Inflammatory macrophage treated with lipopolysaccharide for 1 hour (primary cell): ENCODE results near the gene SELENOO.
A peak's percentile ranks its signal among the peaks of the same experiment; 100 is the strongest.
"Not testable (repeated sequence)": the region's sequence is repeated elsewhere in the genome, so short reads cannot be mapped to it uniquely, and the experiment has no call there.

Experiments
- DNase-seq, 2 donors: peaks; one replicate each; pipeline ENCODE4 v3.0.0-alpha.2; 2020 to 2022

The SELENOO gene

DNA sequence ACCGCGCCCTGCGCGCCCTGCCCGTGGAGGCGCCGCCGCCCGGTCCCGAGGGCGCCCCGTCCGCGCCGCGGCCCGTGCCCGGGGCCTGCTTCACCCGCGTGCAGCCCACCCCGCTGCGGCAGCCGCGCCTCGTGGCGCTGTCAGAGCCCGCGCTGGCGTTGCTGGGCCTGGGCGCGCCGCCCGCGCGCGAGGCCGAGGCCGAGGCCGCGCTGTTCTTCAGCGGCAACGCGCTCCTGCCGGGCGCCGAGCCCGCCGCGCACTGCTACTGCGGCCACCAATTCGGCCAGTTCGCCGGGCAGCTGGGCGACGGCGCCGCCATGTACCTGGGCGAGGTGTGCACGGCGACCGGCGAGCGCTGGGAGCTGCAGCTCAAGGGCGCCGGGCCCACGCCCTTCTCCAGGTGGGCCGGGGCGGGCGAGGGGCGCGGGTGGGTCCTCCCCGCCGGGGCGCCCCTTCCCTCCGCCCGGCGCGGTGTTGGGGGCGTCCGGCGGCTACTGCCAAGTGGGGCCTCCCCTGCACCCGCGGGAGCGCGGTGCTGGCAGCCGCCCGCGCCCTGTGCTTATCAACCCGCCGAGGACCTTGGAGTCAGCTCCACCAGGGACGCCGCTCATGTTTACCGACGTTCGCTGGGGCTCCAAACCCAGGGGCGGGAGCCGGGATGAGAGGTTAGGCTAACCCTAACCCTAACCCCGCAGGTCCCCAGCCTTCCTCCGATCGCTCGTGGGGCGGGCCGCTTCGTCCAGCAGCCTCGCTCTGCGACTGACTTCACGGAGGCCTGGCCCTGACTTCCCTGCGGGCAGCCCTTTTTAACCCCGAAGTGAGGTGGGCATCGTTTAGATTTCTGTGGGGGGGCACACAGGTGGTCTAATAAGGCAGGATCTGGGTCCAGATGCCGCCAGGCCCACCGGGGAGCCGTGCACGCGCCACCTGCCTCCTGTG is 649 bp downstream of the SELENOO start:
- peak in 1 of 2 donors; percentile 7 for DNase-seq

DNA sequence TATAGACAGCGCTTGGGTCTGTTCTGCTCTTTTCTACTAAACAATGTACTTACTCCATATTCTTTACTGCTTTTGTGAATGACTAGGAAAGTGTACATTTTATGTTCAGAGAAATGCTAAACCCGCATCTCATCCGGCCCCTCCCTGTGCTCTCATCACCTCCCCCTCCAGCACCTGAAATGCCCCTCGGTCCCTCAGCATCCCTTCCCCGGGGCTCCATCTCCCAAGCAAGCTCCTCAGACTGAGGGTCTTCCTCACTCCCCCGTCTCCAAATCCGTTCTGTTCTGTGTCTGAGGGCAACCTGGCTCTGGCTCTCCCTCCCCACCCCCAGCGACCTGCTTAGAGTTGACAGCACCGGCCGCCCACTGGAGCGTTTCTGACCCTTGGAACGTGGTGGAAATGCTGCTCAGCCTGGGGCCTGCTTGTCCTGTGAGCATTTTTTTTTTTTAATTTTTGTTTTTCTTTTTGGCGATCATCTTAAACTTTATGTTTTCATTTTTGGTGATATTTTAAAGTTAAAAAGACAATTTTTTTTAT is 1.4 kb downstream of the SELENOO start:
- DNase-seq = no peak

- no peak for DNase-seq
These were observed 2.5 kb downstream of the SELENOO start for GRCh38 chr22:50203288-50203687.

DNA sequence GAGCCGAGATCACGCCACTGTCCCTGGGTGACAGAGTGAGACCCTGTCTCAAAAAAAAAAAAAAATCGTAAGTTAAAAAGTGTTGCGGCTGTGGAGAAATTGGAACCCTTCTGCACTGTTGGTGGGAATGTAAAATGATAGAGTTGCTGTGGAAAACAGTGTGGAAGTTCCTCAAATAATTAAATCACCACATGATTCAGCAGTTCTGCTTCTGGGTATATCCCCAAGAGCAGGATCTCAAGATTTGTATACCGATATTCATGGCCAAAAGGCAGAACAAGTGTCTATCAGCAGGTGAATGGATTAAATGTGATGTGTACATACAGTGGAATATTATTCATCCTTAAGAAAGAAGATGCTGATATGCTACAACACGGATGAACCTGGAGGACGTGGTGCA is 3.8 kb downstream of the SELENOO start:
- peak; percentile 55 to 56 for DNase-seq

DNA sequence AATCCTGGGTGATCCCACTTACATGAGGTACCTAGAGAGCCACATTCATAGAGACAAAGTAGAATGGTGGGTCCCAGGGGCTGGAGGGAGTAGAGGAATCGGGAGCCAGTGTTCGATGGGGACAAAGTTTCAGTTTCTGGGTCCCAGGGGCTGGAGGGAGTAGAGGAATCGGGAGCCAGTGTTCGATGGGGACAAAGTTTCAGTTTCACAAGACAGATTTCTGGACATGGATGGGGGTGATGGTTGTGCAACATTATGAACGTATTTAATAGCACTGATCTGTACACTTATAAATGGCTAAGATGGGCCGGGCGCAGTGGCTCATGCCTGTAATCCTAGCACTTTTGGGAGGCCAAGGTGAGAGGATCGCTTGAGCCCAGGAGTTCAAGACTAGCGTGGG is 4.2 kb downstream of the SELENOO start:
- DNase-seq = not testable (repeated sequence)

- no peak for DNase-seq
These were observed 5.2 kb downstream of the SELENOO start for GRCh38 chr22:50205781-50206569.

DNA sequence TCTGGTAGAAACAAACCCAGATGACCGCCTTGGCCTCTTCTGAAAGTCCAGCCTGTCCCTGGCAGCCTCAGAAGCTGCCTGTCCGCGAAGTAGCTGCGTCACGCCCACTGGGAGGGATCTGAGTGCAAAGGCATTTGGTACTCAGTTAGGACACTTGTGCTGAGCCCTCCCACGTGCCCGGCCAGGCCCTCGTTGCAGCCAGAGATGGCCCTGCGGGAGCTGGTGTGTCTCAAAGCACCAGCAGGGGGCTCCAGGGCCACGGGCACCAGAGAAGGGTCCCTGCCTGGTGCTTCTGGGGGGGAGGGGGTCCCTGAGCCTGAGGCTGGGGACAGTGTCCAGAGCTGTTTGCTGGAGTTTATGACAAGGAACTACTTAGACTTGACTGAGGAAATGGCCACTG is 5.8 kb downstream of the SELENOO start:
- DNase-seq = peak; percentile 49 to 60

DNA sequence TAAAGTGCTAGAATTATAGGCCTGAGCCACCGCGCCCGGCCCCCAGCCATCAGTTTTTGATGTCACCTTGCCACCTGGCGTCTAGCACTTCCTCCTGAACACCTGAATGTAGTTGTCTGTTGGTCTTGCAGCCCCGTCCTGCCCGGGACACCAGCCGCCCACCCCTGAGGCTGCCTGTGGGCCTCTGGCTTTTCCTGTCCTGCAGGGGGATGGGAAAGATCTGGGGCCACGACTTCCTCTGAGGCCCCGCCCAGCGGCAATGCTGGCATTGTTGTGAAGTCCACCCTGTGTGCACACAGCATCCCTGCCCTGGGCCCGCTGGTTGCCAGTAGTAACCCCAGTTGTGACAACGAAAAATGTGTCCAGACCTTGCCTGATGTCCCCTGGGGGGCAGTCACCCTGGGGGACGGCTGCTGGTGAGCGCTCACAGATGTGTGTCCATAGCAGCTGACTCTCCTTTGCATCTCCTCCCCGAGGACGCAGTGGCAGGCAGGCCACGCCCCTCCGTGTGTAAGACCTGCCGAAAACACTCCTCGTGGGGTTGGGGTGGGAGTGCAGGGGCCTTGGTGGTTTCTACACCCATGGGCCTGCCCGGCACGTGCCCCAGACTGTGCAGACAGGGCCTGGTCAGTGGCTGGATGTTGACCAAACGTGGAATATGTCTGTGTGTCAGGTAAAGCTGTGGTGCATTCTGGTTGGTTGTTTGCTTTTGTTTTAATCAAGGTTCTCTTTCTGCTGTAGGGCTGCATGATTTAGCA is 6.8 kb downstream of the SELENOO start:
- no peak for DNase-seq

DNA sequence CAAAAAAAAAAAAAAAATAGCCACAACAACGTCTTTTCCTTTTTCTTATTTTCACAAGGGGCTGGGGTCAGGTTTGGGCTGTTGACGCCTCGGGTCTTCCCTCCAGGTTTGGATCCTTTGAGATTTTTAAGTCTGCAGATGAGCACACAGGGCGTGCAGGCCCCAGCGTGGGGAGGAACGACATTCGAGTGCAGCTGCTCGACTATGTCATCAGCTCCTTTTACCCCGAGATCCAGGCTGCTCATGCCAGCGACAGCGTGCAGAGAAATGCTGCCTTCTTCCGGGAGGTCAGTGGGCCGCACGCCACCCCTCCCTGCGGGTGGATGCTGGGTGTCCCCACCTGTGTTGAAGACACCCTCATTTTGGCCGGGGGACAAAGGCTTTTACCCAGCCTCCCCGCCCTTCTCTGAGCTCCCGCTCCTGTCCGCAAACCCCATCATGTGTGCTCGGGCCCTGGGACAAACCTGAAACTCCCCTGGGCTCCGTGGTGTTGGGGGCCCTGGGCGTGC is 7.7 kb downstream of the SELENOO start:
- no peak for DNase-seq

GRCh38 chr22:50208939-50209892 is 8.4 kb downstream of the SELENOO start:
- no peak for DNase-seq

DNA sequence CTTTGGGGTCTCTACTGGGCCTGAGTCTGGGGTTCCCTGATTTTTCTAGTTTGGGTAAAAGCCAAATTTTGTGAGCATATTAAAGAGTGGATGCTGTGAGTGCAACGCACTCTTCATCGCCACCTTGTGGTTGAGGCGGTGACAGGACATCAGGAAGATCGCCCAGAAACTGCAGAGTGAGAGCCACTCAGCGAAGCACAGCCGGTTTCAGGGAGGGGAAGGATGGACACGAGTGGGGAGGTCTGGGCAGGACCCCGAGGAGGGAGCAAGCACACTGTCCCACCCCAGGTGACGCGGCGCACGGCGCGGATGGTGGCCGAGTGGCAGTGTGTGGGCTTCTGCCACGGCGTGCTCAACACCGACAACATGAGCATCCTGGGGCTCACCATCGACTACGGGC is 9.1 kb downstream of the SELENOO start:
- DNase-seq = peak in 1 of 2 donors; percentile 81

GRCh38 chr22:50210378-50211139 is 9.7 kb downstream of the SELENOO start:
- no peak for DNase-seq

DNA sequence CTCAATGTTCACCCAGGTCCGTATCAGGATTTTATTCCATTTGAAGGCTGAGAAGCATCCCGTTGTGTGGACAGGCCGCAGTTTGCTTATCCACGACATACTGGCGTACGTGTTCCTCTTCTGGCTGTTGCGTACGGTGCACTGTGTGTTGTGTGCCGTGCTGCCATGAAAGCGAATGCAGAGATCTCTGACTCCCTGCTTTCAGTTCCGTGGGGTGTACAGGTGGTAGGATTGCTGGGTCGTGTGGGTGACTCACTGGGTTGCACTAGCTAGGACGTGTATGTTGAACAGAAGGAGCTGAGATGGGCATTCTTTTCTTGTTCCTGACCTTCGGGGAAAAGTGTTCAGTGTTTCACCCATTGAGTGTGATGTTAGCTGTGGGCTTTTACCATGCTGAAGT is 10.3 kb downstream of the SELENOO start:
- DNase-seq = no peak

DNA sequence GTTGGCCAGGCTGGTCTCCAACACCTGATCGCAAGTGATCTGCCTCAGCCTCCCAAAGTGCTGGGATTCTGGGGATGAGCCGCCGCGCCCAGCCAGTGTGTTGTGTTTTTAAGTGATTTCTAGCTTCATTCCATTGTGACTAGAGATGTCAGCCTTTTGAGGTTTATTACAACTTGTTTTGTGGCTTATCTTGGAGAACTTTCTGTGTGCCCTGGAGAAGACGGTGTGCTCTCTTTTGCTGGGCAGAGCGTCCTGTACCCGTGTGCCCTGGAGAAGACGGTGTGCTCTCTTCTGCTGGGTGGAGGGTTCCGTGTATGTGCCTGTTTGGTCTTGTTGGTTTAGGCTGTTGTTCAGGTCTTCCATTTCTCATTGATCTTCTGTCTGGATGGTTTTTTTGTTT is 12.5 kb downstream of the SELENOO start:
- DNase-seq = no peak

DNA sequence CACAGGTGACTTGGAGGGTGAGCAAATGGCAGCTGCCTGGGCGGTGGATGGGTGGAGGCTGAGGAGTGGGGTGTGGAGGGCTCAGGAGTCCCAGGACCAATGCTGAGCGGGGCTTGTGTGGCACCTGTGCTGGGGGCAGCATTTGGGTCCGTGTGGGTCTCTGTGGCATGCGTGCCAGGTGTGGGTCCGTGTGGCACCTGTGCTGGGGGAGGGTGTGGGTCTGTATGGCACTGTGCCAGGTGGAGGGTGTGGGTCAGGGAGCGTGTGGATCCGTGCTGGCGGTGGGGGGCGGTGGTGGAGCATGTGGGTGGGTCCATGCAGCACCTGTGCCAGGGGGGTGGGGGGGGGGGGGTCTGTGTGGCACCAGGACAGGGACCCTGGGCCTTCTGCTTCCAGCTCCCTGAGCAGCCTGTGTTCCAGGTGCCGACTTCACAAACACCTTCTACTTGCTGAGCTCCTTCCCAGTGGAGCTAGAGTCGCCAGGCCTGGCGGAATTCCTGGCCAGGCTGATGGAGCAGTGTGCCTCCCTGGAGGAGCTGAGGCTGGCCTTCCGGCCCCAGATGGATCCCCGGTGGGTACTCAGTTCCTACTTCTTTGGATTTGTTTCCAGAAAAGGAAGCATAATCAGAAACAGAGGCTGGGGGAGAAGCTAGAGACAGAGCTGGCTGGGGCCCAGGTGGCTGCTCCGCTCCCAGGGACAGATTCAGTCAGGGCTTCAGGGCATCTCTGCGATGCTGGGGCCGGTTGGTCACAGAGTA is 14.7 kb downstream of the SELENOO start:
- DNase-seq = no peak

DNA sequence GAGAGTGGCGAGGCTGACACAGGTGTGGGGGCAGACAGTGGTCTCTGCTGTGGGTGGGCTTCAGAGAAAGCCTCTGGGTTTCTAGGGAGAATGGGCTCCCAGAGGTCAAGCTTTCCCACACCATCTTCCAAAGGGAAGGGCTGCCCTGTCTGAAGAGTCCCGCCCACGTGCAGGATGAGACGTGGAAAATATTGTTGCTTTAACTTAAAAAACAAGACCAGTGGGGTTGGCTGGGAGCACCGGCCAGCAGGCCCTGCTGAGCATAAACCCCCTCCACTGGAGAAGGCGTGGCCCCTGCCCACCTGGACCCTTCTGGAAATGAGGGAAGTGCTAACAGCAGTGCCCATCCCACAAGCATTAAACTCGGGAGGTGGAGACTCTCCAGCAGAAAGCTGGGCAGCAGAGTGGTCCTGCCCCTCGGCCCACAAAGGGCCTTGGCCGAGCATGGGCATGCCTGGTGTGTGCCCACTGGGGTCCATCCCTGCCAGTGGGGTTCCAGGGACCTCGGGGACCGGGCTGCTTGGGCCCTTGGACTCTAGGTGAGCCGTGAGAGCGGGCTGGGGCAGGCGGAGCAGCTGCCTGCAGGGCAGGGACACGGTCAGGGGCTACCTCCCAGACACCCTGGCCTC is 15.4 kb downstream of the SELENOO start:
- DNase-seq = no peak

GRCh38 chr22:50216684-50217520 is 16.1 kb downstream of the SELENOO start:
- no peak for DNase-seq

GRCh38 chr22:50217543-50218152 is 16.8 kb downstream of the SELENOO start:
- no peak for DNase-seq
